CD8-positive, alpha-beta memory T cell (primary cell): ENCODE data around the gene CCSER1. TPM values are rescaled to one million over a fixed set of nuclear protein-coding genes. Genes with fewer than 3 reads are reported as not detected.
"Not testable (repeated sequence)": the region's sequence is repeated elsewhere in the genome, so short reads cannot be mapped to it uniquely, and the experiment has no call there.

Experiments
- CTCF ChIA-PET: fragments of 350-600 bp; sonication (Branson Sonifier 250); formaldehyde crosslinking; loops from one replicate; lab custom pipeline; 2021; ENCODE audit warnings: antibody characterized with exemption; lab: Charles Lee
- POLR2A ChIA-PET: fragments of 350-600 bp; sonication (Branson Sonifier 250); formaldehyde crosslinking; loops from one replicate; lab custom pipeline; 2021; ENCODE audit warnings: antibody characterized with exemption; lab: Charles Lee
- DNase-seq, 5 donors: peaks; one replicate each; pipeline versions ENCODE4 v3.0.0 to v3.0.0-alpha.2; 2020 to 2022; ENCODE audit warnings: mixed read lengths in 1 of 5
- H3K27ac ChIP-seq: one replicate; pipeline ENCODE4 v1.7.0; 2013; ENCODE audit warnings: low read depth, mild to moderate bottlenecking, low read length, moderate library complexity
- H3K27me3 ChIP-seq: 2 replicates; pipeline ENCODE4 v1.7.0; 2013; ENCODE audit warnings: low read length, mild to moderate bottlenecking; ENCODE audit not compliant: insufficient read depth, poor library complexity, severe bottlenecking
- H3K36me3 ChIP-seq: 2 replicates; pipeline ENCODE4 v1.7.0; 2013; ENCODE audit warnings: mild to moderate bottlenecking, low read length, moderate library complexity; ENCODE audit not compliant: insufficient read depth
- H3K4me1 ChIP-seq: 2 replicates; pipeline ENCODE4 v1.7.0; 2013; ENCODE audit warnings: mild to moderate bottlenecking, low read length, moderate library complexity; ENCODE audit not compliant: insufficient read depth
- H3K4me3 ChIP-seq: 2 replicates; pipeline ENCODE4 v1.7.0; 2013; ENCODE audit warnings: mild to moderate bottlenecking, low read length
- H3K9me3 ChIP-seq: 2 replicates; pipeline ENCODE4 v1.7.0; 2013; ENCODE audit warnings: mild to moderate bottlenecking, low read length
- H3K27ac Mint-ChIP-seq, 8 donors: one replicate each; pipeline ENCODE4 v1.8.0; 2020 to 2021; ENCODE audit warnings: mixed read lengths in 8 of 8, mild to moderate bottlenecking in 6 of 8, inconsistent platforms in 3 of 8, moderate library complexity in 3 of 8
- H3K27me3 Mint-ChIP-seq, 2 donors: one replicate each; pipeline ENCODE4 v1.8.0; 2020 to 2021; ENCODE audit warnings: mixed read lengths in 2 of 2, mild to moderate bottlenecking in 1 of 2, moderate library complexity in 1 of 2
- H3K36me3 Mint-ChIP-seq, 3 donors: one replicate each; pipeline ENCODE4 v1.8.0; 2020 to 2021; ENCODE audit warnings: mixed read lengths in 3 of 3, inconsistent platforms in 1 of 3, mild to moderate bottlenecking in 1 of 3
- H3K4me1 Mint-ChIP-seq, 3 donors: one replicate each; pipeline ENCODE4 v1.8.0; 2020 to 2021; ENCODE audit warnings: mixed read lengths in 3 of 3, inconsistent platforms in 1 of 3, mild to moderate bottlenecking in 1 of 3
- H3K4me3 Mint-ChIP-seq, 7 donors: one replicate each; pipeline ENCODE4 v1.8.0; 2020 to 2021; ENCODE audit warnings: mixed read lengths in 7 of 7, mild to moderate bottlenecking in 6 of 7, moderate library complexity in 4 of 7, inconsistent platforms in 2 of 7
- H3K9me3 Mint-ChIP-seq, 5 donors: one replicate each; pipeline ENCODE4 v1.8.0; 2020 to 2022; ENCODE audit warnings: mixed read lengths in 5 of 5, mild to moderate bottlenecking in 3 of 5, moderate library complexity in 2 of 5, inconsistent platforms in 1 of 5
- polyA plus RNA-seq: library from polyadenylated mRNA; unstranded; fragments of 300-500 nt; fragmentation: Illumina TruSeq; gene quantifications from one replicate; pipeline ENCODE4 v1.2.3, GENCODE V29; 2021
- total RNA-seq, 2 experiments: library from RNA; stranded (reverse); gene quantifications; one replicate each; pipeline ENCODE4 v1.2.3, GENCODE V29; 2021

The CCSER1 gene
- total and polyA plus RNA-seq, 3 experiments from 2014 or later: 0.12 to 0.20 TPM; not detected in 1

GRCh38 chr4:91147067-91147466, 1019.9 kb downstream of the CCSER1 start:
- no peak overlapping the region for H3K27ac ChIP-seq
- H3K4me3 ChIP-seq: no peak overlapping the region
- no peaks in the 10 kb centered on the region for H3K9me3 ChIP-seq
- no peaks in the 10 kb centered on the region for H3K36me3 Mint-ChIP-seq
- peaks cover 0 to 1% of the 10 kb centered on the region in 2 donors for H3K27me3 Mint-ChIP-seq
- POLR2A ChIA-PET: no interaction called here
- H3K27me3 ChIP-seq: no peaks in the 10 kb centered on the region
- no peaks in the 10 kb centered on the region for H3K4me1 Mint-ChIP-seq
- CTCF ChIA-PET: no interaction called here
- H3K36me3 ChIP-seq: no peaks in the 10 kb centered on the region
- peaks cover 17 to 46% (median 27%) of the 10 kb centered on the region in 5 donors for H3K9me3 Mint-ChIP-seq
- H3K4me3 Mint-ChIP-seq: no peak overlapping the region
- DNase-seq: no peak
- H3K27ac Mint-ChIP-seq: no peak overlapping the region
- H3K4me1 ChIP-seq: no peaks in the 10 kb centered on the region

DNA sequence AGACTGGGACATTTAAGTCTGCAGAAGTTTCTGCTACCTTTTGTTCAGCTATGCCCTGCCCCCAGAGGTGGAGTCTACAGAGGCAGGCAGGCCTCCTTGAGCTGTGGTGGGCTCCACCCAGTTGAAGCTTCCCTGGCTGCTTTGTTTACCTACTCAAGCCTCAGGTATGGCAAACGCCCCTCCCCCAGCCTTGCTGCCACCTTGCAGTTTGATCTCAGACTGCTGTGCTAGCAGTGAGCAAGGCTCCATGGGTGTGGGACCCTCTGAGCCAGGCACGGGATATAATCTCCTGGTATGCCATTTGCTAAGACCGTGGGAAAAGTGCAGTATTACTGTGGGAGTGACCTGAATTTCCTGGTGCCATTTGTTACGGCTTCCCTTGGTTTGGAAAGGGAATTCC, 1026.8 kb downstream of the CCSER1 start:
- H3K36me3 Mint-ChIP-seq: not testable (repeated sequence)

GRCh38 chr4:91167864-91168653, 1040.9 kb downstream of the CCSER1 start:
- H3K27ac ChIP-seq, H3K36me3 Mint-ChIP-seq, H3K4me1 ChIP-seq, H3K9me3 ChIP-seq, H3K4me3 Mint-ChIP-seq, H3K36me3 ChIP-seq, CTCF ChIA-PET, H3K27me3 Mint-ChIP-seq, H3K27me3 ChIP-seq, DNase-seq, H3K4me3 ChIP-seq, POLR2A ChIA-PET, H3K27ac Mint-ChIP-seq, H3K4me1 Mint-ChIP-seq: not testable (repeated sequence)
- peaks cover 2 to 17% (median 7%) of the 10 kb centered on the region in 5 donors for H3K9me3 Mint-ChIP-seq

More for the DNA sequence above, 1026.8 kb downstream of the CCSER1 start:
- H3K27me3 Mint-ChIP-seq, DNase-seq, H3K4me3 Mint-ChIP-seq, H3K4me1 ChIP-seq, POLR2A ChIA-PET, H3K36me3 ChIP-seq, CTCF ChIA-PET, H3K27ac Mint-ChIP-seq, H3K27ac ChIP-seq, H3K4me1 Mint-ChIP-seq, H3K27me3 ChIP-seq, H3K9me3 ChIP-seq, H3K4me3 ChIP-seq: not testable (repeated sequence)
- H3K9me3 Mint-ChIP-seq: peaks cover 7 to 26% (median 23%) of the 10 kb centered on the region in 5 donors

GRCh38 chr4:91170768-91171167, 1043.6 kb downstream of the CCSER1 start:
- H3K27me3 Mint-ChIP-seq: no peaks in the 10 kb centered on the region
- no peaks in the 10 kb centered on the region for H3K36me3 Mint-ChIP-seq
- ChIA-PET CTCF (no interaction called here), POLR2A (no interaction called here)
- no peaks in the 10 kb centered on the region for H3K27me3 ChIP-seq
- H3K36me3 ChIP-seq: no peaks in the 10 kb centered on the region
- no peak for DNase-seq
- H3K9me3 Mint-ChIP-seq: peaks cover 0 to 17% (median 2%) of the 10 kb centered on the region in 5 donors
- no peaks in the 10 kb centered on the region for H3K4me1 ChIP-seq
- H3K27ac Mint-ChIP-seq: no peak overlapping the region
- H3K27ac ChIP-seq: no peak overlapping the region
- no peaks in the 10 kb centered on the region for H3K9me3 ChIP-seq
- H3K4me1 Mint-ChIP-seq: no peaks in the 10 kb centered on the region
- no peak overlapping the region for H3K4me3 ChIP-seq
- no peak overlapping the region for H3K4me3 Mint-ChIP-seq

DNA sequence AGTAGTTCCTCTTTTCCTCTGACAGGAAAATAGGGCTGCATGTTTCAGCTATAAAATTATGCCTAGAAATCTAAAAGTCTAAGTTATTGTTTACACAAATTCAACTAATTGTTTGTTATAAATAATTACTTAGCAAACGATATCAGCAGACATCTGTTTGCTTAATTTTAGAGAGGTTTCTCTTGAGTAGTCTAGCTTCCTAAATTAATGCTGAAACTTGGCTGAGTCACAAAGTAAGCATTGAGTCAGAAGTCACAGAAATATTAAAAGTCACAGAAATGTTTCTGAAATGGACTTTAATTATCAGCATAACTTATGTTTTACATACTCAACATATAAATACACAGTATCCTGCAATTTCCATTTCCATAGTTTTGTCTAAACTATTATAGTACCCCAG, 1044.0 kb downstream of the CCSER1 start:
- CTCF ChIA-PET: no interaction called here

DNA sequence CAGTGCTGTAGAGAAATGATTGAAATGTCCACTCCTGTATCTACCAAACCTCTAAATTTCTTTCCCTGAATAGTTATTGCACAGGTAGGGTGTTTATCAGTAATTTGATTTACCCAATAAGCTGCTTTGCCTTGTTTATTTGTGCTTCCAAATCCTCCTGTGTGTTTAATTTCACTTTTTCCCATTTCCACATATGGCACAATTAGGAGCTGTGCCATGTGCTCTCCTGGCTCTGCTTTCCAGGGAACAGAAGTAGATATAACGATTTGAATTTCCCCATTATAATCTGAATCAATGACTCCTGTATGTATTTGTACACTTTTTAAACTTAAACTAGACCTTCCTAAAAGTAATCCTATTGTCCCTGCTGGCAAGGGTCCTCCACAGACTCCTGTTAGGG, 1057.9 kb downstream of the CCSER1 start:
- peaks cover 4 to 25% (median 10%) of the 10 kb centered on the region in 5 donors for H3K9me3 Mint-ChIP-seq
- H3K36me3 ChIP-seq, H3K4me1 ChIP-seq, H3K27me3 ChIP-seq, CTCF ChIA-PET, H3K27ac ChIP-seq, H3K4me3 Mint-ChIP-seq, DNase-seq, H3K27ac Mint-ChIP-seq, H3K9me3 ChIP-seq, POLR2A ChIA-PET, H3K36me3 Mint-ChIP-seq, H3K27me3 Mint-ChIP-seq, H3K4me3 ChIP-seq, H3K4me1 Mint-ChIP-seq: not testable (repeated sequence)

More for the DNA sequence above, 1044.0 kb downstream of the CCSER1 start:
- no peak overlapping the region for H3K27ac Mint-ChIP-seq
- Histone ChIP-seq H3K4me1 (no peaks in the 10 kb centered on the region), H3K4me3 (no peak overlapping the region), H3K36me3 (no peaks in the 10 kb centered on the region), H3K9me3 (no peaks in the 10 kb centered on the region), H3K27me3 (no peaks in the 10 kb centered on the region), H3K27ac (no peak overlapping the region)
- no peaks in the 10 kb centered on the region for H3K36me3 Mint-ChIP-seq
- peaks cover 0 to 17% (median 2%) of the 10 kb centered on the region in 5 donors for H3K9me3 Mint-ChIP-seq
- no peak overlapping the region for H3K4me3 Mint-ChIP-seq
- DNase-seq: no peak
- POLR2A ChIA-PET: no interaction called here
- H3K27me3 Mint-ChIP-seq: no peaks in the 10 kb centered on the region
- H3K4me1 Mint-ChIP-seq: no peaks in the 10 kb centered on the region

GRCh38 chr4:91198951-91199350, 1071.8 kb downstream of the CCSER1 start:
- H3K27me3 Mint-ChIP-seq: no peaks in the 10 kb centered on the region
- ChIA-PET CTCF (no interaction called here), POLR2A (no interaction called here)
- Histone ChIP-seq H3K27me3 (no peaks in the 10 kb centered on the region), H3K9me3 (no peaks in the 10 kb centered on the region), H3K4me3 (no peak overlapping the region), H3K36me3 (no peaks in the 10 kb centered on the region), H3K4me1 (no peaks in the 10 kb centered on the region), H3K27ac (no peak overlapping the region)
- DNase-seq: no peak
- H3K36me3 Mint-ChIP-seq: no peaks in the 10 kb centered on the region
- peaks cover 0 to 11% (median 4%) of the 10 kb centered on the region in 5 donors for H3K9me3 Mint-ChIP-seq
- peak overlapping the region in 1 of 8 donors; percentile 4 for H3K27ac Mint-ChIP-seq
- no peaks in the 10 kb centered on the region for H3K4me1 Mint-ChIP-seq
- H3K4me3 Mint-ChIP-seq: no peak overlapping the region

- no peaks in the 10 kb centered on the region for H3K36me3 Mint-ChIP-seq
- POLR2A ChIA-PET: no interaction called here
- no peak overlapping the region for H3K4me3 ChIP-seq
Measured at GRCh38 chr4:91207535-91207934, 1080.3 kb downstream of the CCSER1 start.

More at GRCh38 chr4:91207535-91207934, 1080.3 kb downstream of the CCSER1 start:
- CTCF ChIA-PET: no interaction called here
- Mint-ChIP-seq H3K27me3 (no peaks in the 10 kb centered on the region), H3K27ac (no peak overlapping the region), H3K4me1 (no peaks in the 10 kb centered on the region), H3K4me3 (no peak overlapping the region), H3K9me3 (peaks cover 0 to 8% (median 6%) of the 10 kb centered on the region in 5 donors)
- no peaks in the 10 kb centered on the region for H3K27me3 ChIP-seq
- no peaks in the 10 kb centered on the region for H3K4me1 ChIP-seq
- H3K9me3 ChIP-seq: no peaks in the 10 kb centered on the region
- no peaks in the 10 kb centered on the region for H3K36me3 ChIP-seq
- H3K27ac ChIP-seq: no peak overlapping the region
- no peak for DNase-seq
